ENCODE results near the gene CDC5L.
A peak's percentile ranks its signal among the peaks of the same experiment; 100 is the strongest.

CDC5L gene

GRCh38 chr6:44375071-44375470 is 12.4 kb upstream of the CDC5L start:
- no peak for DNase-seq

DNA sequence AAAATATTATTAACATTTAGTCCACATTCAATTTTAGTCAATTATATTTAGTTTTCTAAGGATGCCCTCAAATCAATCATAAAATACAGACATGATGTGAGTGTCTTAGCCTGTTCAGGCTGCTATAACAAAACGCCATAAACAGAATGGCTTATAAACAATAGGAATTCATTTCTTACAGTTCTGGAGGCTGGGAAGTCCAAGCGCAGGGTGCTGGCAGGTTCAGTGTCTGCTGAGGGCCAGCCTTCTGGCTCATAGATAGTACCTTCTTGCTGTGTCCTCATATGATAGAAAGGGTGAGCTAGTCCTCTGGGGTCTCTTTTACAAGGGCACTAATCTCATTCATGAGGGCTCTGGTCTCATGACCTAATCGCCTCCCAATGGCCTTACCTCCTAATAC is 10.0 kb upstream of the CDC5L start:
- DNase-seq: no peak

- no peak for DNase-seq
Measured at GRCh38 chr6:44377971-44378370, 9.5 kb upstream of the CDC5L start.

DNA sequence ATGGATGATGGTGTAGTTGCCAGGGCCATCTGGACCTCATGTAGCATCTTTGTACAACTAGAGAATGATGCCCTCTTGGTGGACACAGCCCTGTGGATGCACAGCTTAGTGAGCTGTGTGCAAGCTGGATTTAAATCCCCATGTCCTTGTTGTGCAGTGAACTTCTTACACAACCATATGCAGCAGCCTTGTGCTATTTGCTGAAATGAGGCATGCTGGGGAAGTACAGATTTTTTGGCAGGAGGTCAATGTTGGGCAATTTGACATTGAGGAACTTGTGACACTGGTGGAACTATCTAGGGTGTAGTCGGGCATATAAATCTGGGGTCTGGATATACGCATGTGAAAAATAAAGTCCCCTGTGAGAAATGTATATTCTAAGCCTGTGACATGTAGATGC is 5.8 kb upstream of the CDC5L start:
- no peak for DNase-seq

DNA sequence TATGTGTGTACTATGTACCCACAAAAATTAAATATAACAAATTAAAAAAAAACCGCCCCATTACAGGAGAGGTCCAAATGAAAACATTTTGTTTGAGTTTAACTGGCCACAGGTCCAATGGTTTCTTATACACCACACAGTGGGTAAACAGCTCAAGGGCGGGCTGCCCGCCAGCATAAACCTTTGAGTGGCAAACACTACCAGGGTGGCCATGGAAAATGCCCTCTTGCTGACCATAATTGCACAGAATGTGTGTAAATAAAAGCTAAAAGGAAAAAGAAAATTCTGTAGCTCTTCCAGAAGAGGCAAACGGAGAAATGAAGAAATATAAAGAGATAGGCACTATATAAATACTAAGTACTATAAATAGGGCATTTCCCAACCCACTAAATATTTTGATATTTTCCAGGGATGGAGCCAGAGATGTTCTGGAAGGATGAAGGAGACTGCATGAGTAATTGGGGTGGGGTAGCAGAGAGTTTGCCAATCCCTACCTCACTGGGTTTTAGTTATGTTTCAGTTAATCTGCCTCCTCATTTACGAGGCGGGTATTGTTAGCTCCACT is 1.1 kb upstream of the CDC5L start:
- no peak for DNase-seq

DNA sequence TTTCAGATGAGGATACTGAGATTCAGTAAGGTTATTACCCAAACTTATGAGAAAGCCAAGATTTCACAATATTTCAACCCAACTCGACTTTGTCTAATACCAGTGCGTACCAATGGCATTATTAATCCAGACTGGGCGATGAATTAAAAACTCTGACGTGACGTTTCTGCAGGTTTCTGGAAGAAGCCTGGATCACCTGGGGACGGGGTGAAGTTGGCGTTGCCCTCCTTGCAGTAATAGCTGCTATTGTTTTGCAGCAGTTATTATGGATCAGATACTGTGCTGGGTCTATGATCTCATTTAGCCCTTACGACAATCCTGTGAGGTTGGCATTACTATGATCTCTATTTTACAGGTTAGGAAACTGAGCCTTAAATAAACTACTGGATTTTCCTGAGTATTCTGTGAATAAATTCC is 569 bp upstream of the CDC5L start:
- no peak for DNase-seq

GRCh38 chr6:44388135-44388487 is 605 bp downstream of the CDC5L start:
- DNase-seq: no peak

DNA sequence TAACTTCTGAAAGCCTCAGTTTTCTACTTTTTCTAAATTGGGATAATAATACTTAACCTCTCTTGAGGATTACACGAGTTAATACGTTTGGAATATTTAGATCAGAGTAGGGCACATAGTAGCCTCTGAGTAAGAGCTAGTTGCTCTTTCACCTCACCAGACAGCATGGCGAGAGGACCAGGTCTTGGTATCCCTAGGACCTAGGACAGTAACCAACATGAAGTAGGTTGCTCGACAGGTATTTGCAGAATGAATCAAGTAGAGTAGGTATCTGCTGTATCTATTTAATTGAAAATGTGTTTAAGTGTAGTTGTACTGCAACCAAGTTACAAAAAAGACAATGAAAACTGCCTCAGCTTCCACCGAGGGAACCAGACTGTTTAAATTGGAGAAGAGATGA is 1.4 kb downstream of the CDC5L start:
- no peak for DNase-seq

GRCh38 chr6:44390158-44390683 is 2.7 kb downstream of the CDC5L start:
- no peak for DNase-seq

- DNase-seq: no peak
Measured at GRCh38 chr6:44395501-44395900, 8.0 kb downstream of the CDC5L start.

GRCh38 chr6:44396968-44397367 is 9.5 kb downstream of the CDC5L start:
- no peak for DNase-seq

- no peak for DNase-seq
Measured at GRCh38 chr6:44397424-44398164, 10.1 kb downstream of the CDC5L start.

- DNase-seq: no peak
Measured at GRCh38 chr6:44399991-44400390, 12.5 kb downstream of the CDC5L start.

DNA sequence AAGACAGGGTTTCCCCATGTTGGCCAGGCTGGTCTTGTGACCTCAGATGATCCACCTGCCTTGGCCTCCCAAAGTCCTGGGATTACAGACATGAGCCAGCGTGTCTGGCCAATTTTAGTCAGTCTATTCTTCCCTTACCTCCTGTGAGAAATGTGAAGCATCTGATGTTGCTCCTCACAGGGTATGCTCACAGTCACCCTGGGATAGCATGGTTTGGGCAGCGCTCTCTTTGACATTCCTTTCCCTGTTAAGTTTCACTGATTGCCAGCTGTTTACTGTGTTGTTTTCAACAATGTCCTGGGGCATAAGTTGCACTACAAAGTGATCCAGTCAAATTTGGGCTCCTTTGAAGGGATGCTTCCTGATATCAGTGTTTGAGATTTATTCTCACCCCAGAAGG is 13.1 kb downstream of the CDC5L start:
- no peak for DNase-seq

DNA sequence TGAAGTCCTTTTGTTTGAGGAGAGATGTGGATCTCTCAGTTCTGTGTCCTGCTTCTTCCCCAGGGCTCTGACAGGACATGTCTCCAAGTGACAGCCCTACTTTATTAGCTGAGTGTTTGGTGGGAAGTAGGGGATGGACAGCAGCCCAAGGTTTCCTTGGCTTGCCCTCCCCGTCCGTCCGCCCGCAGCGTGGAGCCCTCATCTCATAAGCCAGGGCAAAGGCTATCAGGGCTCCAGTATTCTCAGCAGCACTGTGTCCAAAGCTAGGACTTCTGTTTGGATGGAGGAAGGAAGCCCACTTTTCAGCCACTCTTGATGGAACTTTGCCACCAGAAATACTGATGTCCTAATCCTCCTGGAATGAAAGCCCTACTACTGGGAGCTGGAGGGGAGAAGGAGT is 13.6 kb downstream of the CDC5L start:
- no peak for DNase-seq

GRCh38 chr6:44404022-44404714 is 16.7 kb downstream of the CDC5L start:
- no peak for DNase-seq

DNA sequence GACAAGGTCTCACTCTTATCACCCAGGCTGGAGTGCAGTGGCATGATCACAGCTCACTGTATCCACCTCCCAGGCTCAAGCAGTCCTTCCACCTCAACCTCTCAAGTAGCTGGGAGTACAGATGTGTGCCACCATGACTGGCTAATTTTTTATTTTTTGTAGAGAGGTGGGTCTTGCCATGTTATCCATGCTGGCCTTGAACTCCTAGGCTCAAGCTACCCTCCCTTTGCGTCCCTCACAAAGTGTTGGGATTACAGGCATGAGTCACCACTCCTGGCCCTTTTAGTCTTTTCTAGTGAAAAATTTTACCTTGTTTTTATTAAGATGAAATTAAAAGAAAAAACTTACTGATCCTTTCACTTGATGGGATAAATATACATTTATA is 17.2 kb downstream of the CDC5L start:
- no peak for DNase-seq

GRCh38 chr6:44407951-44408670 is 20.6 kb downstream of the CDC5L start:
- no peak for DNase-seq

DNA sequence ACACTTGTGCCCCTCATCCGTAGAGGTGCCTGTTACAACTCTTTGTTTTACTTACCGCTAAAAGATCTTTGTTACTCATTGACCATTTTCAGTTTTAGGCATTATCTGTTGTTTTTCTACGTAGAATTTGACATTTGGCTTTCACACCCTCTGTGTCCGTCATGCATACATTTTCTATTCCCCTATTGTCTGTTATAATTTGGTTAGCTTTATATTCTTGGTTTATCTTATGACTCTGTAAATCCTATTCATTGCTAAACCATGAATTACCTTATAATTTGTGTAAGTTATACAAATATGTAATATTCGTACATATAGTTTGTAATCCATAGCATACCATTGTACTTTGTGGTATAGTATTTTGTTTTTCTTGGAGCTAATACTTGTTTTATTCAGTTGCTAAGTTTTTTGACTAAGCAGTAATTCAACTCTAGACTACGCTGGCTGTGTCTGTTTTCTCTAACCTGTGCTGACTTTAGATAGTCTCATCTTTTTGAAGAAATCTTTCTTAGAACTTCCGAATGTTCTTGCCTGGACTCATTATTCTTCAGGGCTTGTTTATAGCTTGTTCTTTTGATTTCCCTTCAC is 21.8 kb downstream of the CDC5L start:
- no peak for DNase-seq

GRCh38 chr6:44410363-44410762 is 22.9 kb downstream of the CDC5L start:
- no peak for DNase-seq

DNA sequence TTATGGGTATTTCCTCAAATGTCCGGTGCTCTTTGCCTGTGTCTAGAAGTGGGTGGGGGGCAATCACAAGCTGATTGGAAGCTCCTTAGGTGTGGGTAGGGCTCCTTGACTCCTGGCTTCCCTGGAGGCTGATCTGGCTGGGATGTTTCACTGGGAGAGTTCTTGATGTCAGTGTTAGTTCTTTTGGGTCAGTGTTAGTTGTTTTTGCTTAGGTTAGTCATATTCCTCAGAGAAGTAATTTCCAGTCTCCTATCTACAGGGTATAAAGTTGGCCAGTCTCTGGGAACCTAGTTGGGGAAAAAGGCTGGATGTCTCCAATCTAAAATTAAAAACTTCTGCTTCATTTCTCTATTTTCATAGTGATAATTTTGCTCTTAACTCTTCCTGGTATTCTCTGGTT is 23.6 kb downstream of the CDC5L start:
- DNase-seq: no peak

DNA sequence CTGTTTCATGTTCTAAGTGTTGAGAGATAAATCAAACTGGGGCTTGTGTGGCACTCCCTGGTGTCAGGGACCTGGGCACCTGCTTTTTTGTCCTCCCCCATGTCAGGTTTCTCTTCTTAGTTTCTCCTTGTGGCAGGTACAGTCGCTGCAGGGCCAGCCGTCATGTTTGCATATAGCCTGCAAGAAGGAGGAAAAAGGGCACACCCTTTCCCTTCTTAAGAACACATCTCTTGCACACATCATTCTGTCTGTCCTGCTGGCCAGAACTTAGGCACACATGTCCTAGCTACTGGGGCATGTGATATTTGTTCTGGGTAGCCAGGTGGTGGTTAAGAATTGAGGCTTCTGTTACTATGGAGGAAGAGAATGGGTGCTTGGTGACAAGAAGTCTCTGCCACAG is 27.9 kb downstream of the CDC5L start:
- no peak for DNase-seq

- DNase-seq: peak; percentile 20
Measured at GRCh38 chr6:44415873-44416502, 28.5 kb downstream of the CDC5L start.
